ENCODE measurements around the gene S100Z.

Gene S100Z

GRCh38 chr5:76947082-76947503, 97.3 kb downstream of the S100Z start:
- TF ChIP-seq CTCF (conservative IDR thresholded peaks at IDR 0.05), result no peak
- no peak overlapping the region for H3K27ac ChIP-seq

GRCh38 chr5:76952795-76953536, 103.2 kb downstream of the S100Z start, which contains the start of gene CRHBP:
Gene CRHBP, plus strand, starts transcription at chr5:76953045. Its CDS starts 90 bp downstream, at chr5:76953135.
- no peak for TF ChIP-seq CTCF (conservative IDR thresholded peaks at IDR 0.05)

GRCh38 chr5:76953551-76954382, 104.0 kb downstream of the S100Z start:
- H3K27ac ChIP-seq, result no peak overlapping the region
- 0 out of 2 replicates have a peak, but pooled peaks have one; percentile 6 for TF ChIP-seq CTCF (conservative IDR thresholded peaks at IDR 0.05)

More at GRCh38 chr5:76952795-76953536, 103.2 kb downstream of the S100Z start, which contains the start of gene CRHBP:
- no peak within 1 kb of the TSS for H3K27ac ChIP-seq

- H3K27ac ChIP-seq, result no peak overlapping the region
- TF ChIP-seq CTCF (conservative IDR thresholded peaks at IDR 0.05), result no peak
Measured at GRCh38 chr5:76954383-76954763, 104.6 kb downstream of the S100Z start.

GRCh38 chr5:76956033-76956432, 106.2 kb downstream of the S100Z start:
- no peak overlapping the region for H3K27ac ChIP-seq
- TF ChIP-seq CTCF (conservative IDR thresholded peaks at IDR 0.05), result no peak

GRCh38 chr5:76958991-76959767, 109.4 kb downstream of the S100Z start:
- no peak for TF ChIP-seq CTCF (conservative IDR thresholded peaks at IDR 0.05)
- H3K27ac ChIP-seq, result no peak overlapping the region

Measured in VCaP (cell line).